Retinal pigment epithelial cell (primary cell): ENCODE results near the gene CDC25A.

Experiments used
- DNase-seq: peaks from one replicate; pipeline ENCODE4 v3.0.0-alpha.2; 2010; ENCODE audit warnings: low read depth
- H3K4me3 ChIP-seq: 2 replicates; pipeline ENCODE4 v1.5.1; 2011; ENCODE audit warnings: mild to moderate bottlenecking, low read length, control low read depth, moderate library complexity
- CTCF ChIP-seq: conservative IDR thresholded peaks from 2 replicates; pipeline ENCODE4 v1.5.1; 2011; ENCODE audit warnings: low read depth, low read length, control low read depth, inconsistent platforms

CDC25A gene

GRCh38 chr3:48141604-48142137 lies 46.5 kb downstream of the CDC25A start:
- DNase-seq: no peak
- no peak overlapping the region for H3K4me3 ChIP-seq
- TF ChIP-seq CTCF: no peak

GRCh38 chr3:48140936-48141603 lies 47.1 kb downstream of the CDC25A start:
- no peak overlapping the region for H3K4me3 ChIP-seq
- DNase-seq: no peak
- TF ChIP-seq CTCF: no peak

GRCh38 chr3:48140336-48140757 lies 47.9 kb downstream of the CDC25A start:
- no peak overlapping the region for H3K4me3 ChIP-seq
- no peak for TF ChIP-seq CTCF
- DNase-seq: no peak

- DNase-seq: no peak
- H3K4me3 ChIP-seq: no peak overlapping the region
- TF ChIP-seq CTCF: no peak
These were observed 50.7 kb downstream of the CDC25A start for GRCh38 chr3:48137425-48137999.

GRCh38 chr3:48135552-48136495 lies 52.4 kb downstream of the CDC25A start:
- H3K4me3 ChIP-seq: no peak overlapping the region
- DNase-seq: no peak
- no peak for TF ChIP-seq CTCF

GRCh38 chr3:48130321-48130904 lies 57.8 kb downstream of the CDC25A start:
- no peak overlapping the region for H3K4me3 ChIP-seq
- DNase-seq: peak; percentile 71
- TF ChIP-seq CTCF: no peak
